ENCODE measurements around the gene AGPAT1.
"Not testable (repeated sequence)": the region's sequence is repeated elsewhere in the genome, so short reads cannot be mapped to it uniquely, and the experiment has no call there.

Gene AGPAT1

DNA sequence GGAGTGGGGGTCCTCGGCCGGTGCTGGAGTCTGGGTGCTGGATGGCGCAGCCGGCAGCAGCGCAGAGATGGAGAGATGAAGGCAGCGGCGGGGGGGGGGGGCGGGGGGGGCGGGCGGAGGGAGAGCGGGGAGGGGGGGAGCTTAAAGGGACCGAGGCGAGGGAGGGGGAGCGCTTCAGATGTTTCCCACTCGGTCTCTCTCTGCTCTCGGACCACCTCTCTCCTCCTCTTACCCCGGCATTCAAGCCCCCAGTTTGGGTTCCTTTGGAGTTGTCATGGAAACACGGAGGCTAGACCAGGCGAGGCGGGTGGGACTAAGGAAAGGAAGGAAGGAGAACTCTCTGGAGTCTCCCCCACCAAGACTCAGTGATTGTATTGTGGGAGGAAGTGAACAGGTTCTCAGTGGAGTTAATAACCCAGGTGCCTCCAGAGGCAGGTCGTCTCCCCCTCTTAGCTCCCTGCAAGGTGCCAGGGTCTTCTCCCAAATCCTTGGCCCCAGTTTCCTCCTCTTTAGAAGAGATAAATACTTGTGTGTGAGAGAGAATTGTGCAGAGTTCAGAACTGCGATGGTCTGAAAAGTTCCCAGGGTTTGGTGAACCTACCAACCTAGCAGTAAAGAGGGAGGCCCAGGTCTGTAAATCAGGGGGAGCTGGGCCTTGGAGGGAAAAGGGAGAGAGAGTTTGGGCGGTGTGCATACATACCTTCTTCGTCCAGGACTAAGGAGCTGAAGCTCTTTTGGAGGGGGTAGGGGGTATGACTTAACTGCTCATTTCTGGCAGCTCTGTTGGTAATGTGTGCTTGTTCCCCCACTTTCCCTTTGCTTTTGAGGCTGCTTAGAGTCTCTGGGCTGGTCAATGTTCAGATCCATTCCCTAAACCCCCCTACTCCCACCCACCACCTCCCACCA is 23.8 kb downstream of the AGPAT1 start, which contains the start of gene PRRT1:
PRRT1 (minus strand) TSS at position 77 of the 906 bp plus-strand sequence. CDS start 112 bp downstream, outside the sequence.
- DNase-seq (ENCODE audit: extremely low spot score, insufficient read length, low read depth) (no peak), FAIRE-seq (no peak)

DNA sequence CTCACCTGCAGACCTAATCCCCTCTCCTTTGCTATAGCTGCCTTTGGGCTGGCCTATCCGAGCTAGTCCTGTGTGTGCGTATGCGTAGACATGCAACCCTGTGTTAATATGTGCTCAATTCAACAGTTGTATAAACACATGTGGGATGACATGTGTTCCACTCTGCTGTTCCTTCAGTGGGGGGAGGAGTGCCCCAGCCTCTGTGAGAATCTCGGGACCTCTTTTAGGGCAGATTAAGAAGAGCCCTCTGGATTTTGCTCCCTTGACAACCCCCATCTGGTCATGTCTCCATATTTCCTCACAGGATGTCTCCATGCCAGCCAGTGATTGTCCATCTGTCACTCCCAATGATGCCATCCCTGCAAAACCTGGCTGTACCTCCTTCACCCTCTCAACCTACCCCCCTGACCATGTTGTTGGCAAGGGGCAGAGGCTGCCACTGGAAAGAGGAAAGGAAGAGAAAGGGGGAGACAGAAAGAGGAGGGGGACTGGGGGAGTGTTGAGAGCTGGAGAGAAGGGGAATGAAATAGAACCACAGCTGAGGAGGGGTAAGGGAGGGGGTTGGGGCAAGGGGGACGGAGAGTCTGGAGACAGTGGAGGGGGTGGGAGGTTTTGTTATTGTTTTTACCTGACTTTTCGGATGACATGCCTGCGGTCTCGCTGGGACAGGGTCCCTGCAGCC is 24.6 kb downstream of the AGPAT1 start:
- DNase-seq (ENCODE audit: extremely low spot score, insufficient read length, low read depth) (no peak), FAIRE-seq (no peak)

GRCh38 chr6:32149932-32150870 is 25.7 kb downstream of the AGPAT1 start:
- DNase-seq (ENCODE audit: extremely low spot score, insufficient read length, low read depth) (no peak), FAIRE-seq (no peak)

- FAIRE-seq (no peak), DNase-seq (ENCODE audit: extremely low spot score, insufficient read length, low read depth) (no peak)
Observed at GRCh38 chr6:32149092-32149755, 26.7 kb downstream of the AGPAT1 start.

DNA sequence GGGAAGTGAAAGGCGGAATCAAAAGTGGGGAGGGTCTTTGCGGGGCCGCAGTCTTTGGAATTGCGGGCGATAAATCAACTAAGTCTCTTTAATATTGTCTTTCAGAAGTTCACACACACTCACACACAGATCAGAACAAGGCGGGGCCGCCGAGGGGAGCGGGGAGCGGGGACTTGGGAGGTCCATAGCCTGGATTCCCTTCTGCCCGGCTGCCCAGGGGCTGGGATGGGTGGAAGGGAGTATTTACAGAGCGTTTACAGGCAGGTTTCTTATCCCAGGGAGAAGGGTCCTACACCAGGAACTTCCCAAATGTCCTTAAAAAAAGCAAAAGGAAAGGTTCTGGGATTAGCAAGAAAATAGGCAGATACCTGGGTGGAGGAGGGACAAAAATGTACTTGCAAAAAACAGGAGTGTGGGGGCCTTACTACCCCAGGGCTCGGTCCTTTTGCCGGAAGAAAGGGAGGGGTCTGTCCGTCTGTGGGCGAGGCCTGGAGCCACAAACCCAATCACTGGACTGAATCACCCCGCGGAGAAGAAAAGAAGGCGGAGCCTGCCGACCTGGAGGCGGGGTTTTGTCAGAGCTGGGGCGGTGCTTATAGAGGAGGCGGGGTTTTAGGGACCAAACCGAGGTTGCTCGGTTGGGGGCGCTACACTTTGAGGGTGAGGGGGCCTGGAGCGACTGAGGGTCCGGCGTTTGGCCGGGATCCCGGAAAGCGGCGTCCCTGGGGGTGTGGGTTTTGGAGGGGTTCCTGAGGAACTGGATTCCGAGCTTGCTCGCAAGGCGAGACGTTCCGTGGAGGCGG is 27.4 kb downstream of the AGPAT1 start:
- DNase-seq (ENCODE audit: extremely low spot score, insufficient read length, low read depth) (no peak), FAIRE-seq (no peak)

DNA sequence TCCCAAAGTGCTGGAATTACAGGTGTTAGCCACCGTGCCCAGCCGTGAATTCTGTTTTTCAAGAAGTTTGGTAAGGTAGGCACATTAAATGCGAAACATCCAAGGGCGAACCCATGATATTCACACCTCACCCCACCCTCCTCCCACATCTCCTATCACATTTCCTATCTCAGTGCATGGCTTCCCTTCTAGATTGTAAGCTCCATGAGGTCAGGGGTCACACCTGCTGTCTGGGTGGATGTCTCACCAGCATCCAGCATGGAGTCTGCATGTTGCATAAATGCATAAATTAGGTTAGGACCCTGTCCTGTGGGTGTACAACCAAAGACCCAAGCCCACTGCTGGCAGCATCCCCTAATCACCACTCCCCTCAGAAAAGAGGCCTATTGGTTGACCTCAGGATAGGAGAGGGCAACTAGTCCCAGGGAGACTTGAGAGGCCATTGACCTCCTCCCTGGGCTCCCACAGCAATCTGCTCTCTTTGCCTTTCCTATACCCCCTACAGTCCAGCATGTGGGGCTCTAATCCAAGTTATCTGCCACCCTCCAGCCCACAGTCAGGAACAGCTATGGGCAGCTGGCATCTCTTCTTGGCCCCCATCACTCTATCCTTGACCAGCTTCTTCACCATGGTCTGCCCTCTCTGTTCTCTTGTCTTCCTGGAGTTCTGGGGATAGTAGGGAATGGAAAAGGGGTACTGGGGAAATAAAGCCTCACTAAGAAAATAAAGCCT is 28.3 kb downstream of the AGPAT1 start:
- DNase-seq (ENCODE audit: extremely low spot score, insufficient read length, low read depth) (no peak), FAIRE-seq (no peak)

DNA sequence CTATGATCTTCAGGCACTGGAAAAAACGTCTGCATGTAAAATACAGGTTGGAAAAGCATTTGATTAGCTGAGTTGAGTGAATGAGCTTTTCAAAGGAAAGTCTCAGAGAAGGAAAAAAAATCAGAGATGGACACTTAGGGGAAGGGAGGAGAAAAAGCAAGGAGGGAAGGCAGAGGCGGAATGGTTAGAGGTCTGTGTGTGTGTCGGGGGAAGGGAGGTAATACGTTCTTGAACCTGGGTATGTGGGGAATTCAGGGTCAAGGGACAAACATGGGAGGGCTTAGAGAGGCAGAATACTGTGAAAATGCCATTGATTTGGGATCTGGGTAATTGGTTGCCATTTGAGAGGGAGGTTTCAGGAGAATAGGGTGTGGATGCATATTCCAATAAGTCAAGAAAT is 29.2 kb downstream of the AGPAT1 start:
- FAIRE-seq (no peak), DNase-seq (ENCODE audit: extremely low spot score, insufficient read length, low read depth) (no peak)

DNA sequence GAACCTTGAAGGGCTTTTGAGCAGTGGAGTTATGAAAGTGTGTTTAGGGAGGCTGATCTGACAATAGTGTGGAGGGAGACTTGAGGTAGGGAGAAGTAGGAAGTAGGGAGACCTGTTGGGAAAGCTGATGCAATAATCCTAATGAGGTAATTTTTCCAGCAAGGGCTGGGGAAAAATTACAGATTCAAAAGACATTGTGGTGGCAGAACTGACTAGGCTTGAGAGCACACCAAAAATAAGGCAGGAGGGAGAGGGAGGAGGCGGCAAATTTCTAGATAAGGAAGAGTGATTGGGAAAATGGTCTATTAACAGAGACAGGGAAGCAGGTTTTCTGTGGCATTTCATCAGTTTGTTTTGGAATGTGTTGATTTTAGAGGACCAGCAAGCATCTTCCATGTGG is 29.6 kb downstream of the AGPAT1 start:
- FAIRE-seq, result no peak
- DNase-seq (ENCODE audit: extremely low spot score, insufficient read length, low read depth), result no peak

- not testable (repeated sequence) for FAIRE-seq; DNase-seq (ENCODE audit: extremely low spot score, insufficient read length, low read depth)
Observed at GRCh38 chr6:32144238-32144637, 31.6 kb downstream of the AGPAT1 start.

DNA sequence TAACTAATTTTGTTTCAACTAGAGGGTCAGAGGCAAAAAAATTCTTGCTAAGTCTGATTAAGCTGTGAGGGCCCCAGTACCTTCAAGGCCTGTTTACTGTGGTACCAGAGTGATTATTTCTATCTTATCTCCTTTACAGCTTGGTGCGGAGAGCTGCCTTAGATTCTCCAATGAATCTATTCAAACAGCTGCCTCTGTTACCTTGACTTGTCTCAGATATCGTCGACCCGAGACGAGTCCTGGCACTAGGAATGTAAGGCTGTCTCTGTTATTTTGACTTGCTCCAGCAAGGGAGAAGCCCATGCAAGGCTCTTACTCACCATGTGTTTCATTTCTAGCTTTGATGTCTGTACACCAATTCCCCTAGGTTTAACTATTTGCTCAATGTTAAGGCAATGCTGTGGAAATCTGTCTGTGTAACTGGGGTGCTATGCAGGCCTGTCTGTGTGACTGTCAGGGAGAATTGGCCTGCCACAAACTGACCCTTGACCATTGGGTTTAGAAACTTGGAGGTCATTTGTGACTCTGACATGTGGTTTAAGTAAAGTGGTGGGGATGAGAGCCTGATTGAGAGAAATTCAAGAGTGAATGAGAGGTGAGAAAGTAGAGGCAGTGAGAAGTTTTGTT is 35.4 kb downstream of the AGPAT1 start:
- no peak for DNase-seq (ENCODE audit: extremely low spot score, insufficient read length, low read depth)
- FAIRE-seq, result no peak

DNA sequence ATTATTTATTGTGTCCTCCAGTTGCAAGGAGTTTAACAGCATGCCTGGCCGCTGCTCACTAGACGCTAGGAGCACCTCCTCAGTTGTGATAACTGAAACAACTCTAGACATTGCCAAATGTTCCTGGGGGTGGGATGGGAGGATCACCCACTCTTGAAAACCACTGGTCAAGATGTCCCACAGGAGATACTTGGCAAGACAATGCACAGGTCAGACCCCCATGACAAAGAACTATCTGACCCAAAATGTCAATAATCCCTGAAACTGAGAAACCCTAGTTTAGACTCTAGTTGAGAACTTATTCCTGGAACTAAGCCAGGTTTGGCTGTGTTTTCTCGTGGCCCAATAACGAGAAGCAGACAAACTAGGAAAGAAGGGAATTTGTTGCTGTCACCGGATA is 36.3 kb downstream of the AGPAT1 start:
- no peak for FAIRE-seq
- no peak for DNase-seq (ENCODE audit: extremely low spot score, insufficient read length, low read depth)

GRCh38 chr6:32137454-32137853 is 38.4 kb downstream of the AGPAT1 start:
- FAIRE-seq (no peak), DNase-seq (ENCODE audit: extremely low spot score, insufficient read length, low read depth) (no peak)

DNA sequence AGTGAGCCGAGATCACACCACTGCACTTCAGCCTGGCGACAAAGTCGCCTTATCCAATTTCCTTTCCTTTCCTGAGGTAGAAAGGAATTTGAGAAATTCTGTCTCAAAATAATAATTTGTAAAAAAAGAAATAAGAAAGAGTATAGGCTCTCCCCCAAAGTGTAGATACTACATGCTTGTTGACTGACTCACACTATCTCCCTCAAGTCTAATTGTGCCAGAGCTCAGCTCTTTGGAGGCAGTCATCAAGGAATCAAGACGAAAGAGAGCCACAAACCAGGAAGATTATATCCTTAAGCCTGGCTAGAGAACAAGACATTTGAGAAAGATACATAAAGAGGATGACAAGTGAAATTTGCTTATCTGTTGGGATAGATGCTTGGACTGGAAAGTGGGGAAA is 42.1 kb downstream of the AGPAT1 start:
- no peak for DNase-seq (ENCODE audit: extremely low spot score, insufficient read length, low read depth)
- no peak for FAIRE-seq

DNA sequence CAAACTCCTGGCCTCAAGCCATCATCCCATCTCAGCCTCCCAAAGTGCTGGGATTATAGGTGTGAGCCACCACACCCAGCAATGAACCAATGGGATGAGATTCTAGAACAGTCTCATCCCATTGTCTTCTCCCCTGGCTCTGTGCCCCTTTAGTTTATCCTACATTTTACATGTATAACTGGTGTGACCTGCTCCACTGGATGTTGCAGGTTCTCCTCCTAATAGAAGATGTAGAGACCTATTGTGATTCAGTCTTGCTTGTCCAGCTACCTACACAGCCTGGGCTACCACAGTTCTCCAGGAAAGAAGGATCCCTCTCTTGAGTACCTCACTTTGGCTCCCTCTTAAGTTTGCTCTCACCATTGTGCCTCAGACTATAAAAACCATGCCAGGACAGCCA is 43.8 kb downstream of the AGPAT1 start:
- no peak for DNase-seq (ENCODE audit: extremely low spot score, insufficient read length, low read depth)

GRCh38 chr6:32131439-32131948 is 44.4 kb downstream of the AGPAT1 start:
- FAIRE-seq, result no peak

More for the DNA sequence above, 43.8 kb downstream of the AGPAT1 start:
- FAIRE-seq, result no peak

DNA sequence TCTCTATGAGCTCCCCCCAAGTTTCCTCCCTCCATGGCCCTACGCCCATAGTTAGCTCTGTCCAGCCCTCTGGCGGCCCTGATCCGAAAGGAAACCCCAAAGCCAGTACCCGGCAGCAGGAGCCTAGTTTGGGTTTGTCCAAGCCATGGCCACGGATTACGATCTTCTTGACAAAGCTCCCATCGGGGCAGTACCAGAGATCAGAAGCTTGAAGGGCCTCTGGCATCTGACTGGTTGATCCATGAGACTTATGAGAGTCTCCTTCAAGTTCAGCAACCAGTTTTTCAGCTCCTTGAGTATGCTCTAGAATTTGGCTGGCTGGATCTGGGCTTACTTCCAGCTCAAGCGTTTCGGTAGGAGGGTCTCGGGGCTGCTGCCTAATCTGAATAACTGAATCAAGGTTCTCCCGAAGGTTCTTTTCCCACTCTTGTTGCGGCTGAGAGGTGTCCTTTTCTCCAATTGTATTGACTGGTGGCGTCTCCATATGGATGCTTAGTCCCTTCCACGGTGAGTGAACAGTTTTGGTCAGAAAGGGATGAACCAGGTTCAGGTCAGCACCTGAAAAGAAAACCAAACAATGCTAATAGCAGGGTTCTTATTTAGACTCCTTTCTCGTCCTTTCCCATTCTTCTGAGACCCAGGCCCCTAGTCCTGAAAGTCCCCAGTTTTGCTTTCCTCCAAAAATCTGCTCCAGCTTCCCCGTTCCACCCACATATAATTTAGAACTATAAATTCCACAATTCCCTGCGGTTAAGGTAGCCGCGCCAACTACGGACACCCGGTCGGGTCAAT is 46.4 kb downstream of the AGPAT1 start:
- no peak for DNase-seq (ENCODE audit: extremely low spot score, insufficient read length, low read depth)
- FAIRE-seq, result no peak

More at GRCh38 chr6:32131439-32131948, 44.4 kb downstream of the AGPAT1 start:
- DNase-seq (ENCODE audit: extremely low spot score, insufficient read length, low read depth), result no peak

Data from GM18507 (cell line).